Middle frontal gyrus (tissue), 1 donor: ENCODE data around the gene NR3C2.

Experiments used
- DNase-seq: peaks from one replicate; pipeline ENCODE4 v3.0.0-alpha.2; 2015; ENCODE audit warnings: low spot score; ENCODE audit errors: extremely low spot score

NR3C2 gene

DNA sequence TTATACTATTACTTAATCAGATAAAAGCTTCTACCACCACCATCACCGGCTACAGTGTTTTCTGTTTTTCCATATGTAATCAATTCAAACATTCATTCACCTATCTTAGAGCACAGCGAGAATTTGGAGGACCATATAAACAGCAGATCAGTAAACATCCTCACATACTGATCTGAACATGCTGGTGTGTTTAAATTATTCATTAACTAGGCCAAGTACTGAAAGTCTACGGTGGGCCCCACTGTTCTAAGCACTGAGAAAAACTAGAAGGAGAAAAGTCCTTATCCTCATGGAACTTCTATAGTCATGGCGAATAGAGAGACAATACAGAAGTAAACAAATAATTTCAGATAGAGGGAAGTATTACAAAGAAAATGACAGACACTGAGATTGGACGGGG is 176.6 kb downstream of the NR3C2 start:
- DNase-seq: no peak

DNA sequence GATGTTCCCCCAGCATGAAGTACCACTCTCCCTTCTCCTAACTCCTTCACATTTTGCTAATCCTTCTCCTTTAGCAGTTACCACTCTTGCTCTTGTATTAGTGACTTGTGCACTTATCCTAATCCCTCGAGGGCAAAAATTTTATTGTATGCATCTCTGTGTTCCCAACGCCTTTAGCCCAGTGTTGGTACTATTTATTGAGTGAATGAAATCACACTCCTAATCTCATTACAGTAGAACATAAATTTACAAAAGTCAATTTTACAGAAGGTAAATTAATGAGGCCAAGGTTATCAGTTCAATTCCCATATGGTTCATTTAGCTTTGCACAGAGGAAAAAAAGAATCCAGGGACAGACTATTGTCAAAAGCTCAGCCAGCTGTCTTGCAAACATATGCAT is 178.4 kb downstream of the NR3C2 start:
- no peak for DNase-seq

GRCh38 chr4:148263127-148263526 is 179.1 kb downstream of the NR3C2 start:
- DNase-seq: no peak

- DNase-seq: no peak
These were observed 180.4 kb downstream of the NR3C2 start for GRCh38 chr4:148261848-148262247.

GRCh38 chr4:148259841-148260240 is 182.4 kb downstream of the NR3C2 start:
- DNase-seq: no peak

DNA sequence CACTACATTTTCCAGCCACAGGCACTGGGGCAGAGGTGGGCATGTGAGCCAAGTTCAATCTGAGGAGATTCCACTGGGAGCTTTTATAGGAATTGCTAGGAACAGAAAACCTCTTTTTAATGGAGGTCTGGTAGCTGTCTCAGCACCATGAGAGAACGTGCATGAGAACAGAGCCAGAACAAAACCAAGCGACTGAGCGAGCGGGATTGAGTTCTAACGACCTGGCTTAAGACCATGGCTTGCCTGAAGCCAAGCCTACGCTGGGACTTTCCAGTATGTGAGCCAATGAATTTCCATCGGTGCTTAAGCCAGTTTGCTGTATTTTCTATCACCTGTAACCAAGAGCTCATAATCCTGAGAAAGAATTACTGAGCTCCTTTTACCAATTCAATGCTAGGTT is 183.7 kb downstream of the NR3C2 start:
- DNase-seq: no peak

GRCh38 chr4:148255344-148255720 is 186.9 kb downstream of the NR3C2 start:
- DNase-seq: no peak

- DNase-seq: no peak
These were observed 187.4 kb downstream of the NR3C2 start for GRCh38 chr4:148254621-148255343.

GRCh38 chr4:148253768-148254167 is 188.4 kb downstream of the NR3C2 start:
- no peak for DNase-seq

GRCh38 chr4:148248824-148249223 is 193.4 kb downstream of the NR3C2 start:
- DNase-seq: no peak

DNA sequence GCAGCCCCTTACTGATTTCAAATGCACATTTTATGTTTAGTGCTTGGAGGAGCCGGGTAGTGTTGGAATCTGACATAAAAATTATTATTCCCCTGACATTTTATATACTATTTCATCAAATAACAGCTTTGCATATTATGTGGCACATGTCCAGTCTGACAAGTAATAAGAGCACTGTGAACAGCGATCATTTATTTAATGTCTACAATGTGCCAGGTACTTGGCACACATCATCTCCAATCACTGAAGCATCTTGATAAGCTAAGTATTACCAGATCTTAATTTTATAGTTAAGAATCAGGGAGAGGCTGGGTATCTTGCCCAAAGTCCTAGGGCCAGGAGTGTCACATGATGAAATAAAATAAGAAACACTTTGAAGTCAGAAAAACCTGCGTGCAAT is 197.2 kb downstream of the NR3C2 start:
- DNase-seq: no peak

GRCh38 chr4:148243837-148244236 is 198.4 kb downstream of the NR3C2 start:
- no peak for DNase-seq

DNA sequence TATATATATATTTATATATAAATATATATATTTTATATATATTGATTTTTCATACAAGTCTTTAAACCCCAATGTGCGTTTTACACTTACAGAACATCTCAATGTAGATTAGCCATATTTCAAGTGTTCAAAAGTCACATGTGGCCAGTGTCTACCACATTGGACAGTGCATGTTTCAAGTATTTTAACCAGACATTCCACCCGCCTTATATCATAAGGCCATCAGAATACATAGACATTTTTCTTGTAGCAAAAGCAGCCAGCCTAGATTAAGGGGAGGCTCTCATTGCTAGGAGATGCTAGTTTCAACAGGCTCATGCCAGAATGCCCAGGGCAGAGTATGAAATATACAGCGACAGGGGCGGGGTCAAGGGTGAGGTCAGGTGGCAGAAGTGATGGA is 202.0 kb downstream of the NR3C2 start:
- no peak for DNase-seq

- DNase-seq: no peak
These were observed 202.7 kb downstream of the NR3C2 start for GRCh38 chr4:148239494-148239985.

DNA sequence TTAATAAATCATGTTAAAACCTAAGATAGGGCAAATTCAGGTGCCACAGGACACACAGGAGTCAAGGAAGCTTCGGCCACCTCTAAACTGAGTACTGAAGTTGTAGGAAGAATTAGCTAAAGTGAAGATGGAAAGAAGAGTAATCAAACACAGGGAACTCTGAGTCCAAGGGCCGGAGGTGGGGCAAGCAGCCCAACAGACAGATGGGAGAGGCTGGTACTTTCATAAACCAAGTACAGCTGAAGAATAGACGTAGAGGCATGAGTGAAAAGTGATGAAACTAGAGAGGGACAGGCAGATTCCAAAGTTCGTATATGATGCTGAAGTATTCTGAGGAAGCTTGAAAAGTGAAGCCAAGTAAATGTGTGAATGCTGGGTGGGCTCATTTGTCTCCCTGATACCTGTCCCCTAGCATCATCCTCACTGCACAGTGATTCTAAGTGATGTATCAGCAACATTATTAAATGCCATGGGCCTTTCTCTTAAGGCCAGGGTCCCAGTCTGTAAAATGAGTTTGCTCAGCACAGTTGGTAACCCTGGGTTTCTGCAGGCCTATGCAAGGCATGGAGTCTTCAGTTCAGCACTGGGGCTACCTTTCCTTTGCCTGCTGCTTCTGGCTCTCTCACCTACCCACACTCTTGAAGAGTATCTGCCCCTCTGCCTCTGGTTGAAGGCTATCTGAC is 203.3 kb downstream of the NR3C2 start:
- no peak for DNase-seq

- DNase-seq: no peak
These were observed 204.1 kb downstream of the NR3C2 start for GRCh38 chr4:148238086-148238485.

DNA sequence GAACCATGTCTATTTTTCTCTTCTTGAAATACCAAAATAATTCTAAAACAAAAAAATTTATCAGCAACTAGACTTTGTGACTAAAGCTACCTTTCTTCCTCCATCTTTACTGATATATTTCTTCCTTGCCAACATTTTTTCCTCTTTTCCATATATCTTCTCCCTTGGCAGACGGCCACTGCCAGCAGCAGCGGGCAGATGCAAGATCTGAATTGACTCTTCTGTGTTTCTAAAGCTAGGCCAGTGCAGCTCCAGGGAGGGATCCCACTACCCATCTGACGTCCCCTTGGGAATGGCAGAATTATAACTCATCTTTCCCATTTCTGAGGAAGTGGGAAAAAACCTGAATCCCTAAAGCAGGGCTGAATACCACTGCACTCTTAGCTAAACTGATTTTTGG is 206.4 kb downstream of the NR3C2 start:
- DNase-seq: no peak

GRCh38 chr4:148229798-148230197 is 212.4 kb downstream of the NR3C2 start:
- no peak for DNase-seq

DNA sequence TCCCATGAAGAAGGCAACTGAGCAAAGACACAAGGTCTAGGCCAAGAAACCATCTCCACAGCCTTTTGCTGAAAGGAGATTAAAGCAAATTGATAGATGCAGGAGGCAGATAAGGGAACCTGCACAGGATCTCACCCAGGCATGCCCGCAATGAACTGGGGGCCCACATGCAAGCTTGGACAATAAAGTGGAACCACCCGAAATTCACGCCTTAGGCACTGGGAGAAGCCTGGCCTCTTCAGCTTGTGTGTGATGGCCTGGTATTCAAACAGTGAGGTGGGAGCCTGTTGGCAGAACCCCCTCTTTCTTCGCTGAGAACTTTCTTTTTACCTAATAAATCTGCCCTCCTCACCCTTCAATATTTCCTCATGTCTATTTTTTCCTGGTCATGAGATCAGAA is 213.2 kb downstream of the NR3C2 start:
- DNase-seq: no peak

GRCh38 chr4:148227147-148227546 is 215.1 kb downstream of the NR3C2 start:
- DNase-seq: no peak

- no peak for DNase-seq
These were observed 215.9 kb downstream of the NR3C2 start for GRCh38 chr4:148226341-148226740.

GRCh38 chr4:148225639-148226038 is 216.6 kb downstream of the NR3C2 start:
- DNase-seq: no peak

DNA sequence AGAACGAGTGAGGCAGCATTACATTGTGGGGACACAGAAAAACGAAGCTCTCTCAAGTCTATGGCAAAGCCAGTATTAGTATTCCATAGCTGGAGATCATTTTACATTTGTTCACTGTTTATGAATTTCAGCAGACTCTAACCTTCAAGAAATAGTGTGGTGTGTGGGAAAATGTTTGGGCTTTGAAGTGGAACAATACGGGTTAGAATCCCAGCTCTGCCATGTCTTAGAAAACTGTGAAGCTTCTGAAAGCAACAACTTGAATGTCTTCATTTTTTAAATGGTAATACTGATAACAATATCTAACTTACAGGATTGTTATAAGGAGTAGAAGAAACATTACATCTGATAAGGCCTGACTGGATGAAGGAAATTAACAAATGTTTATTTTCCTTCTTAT is 217.7 kb downstream of the NR3C2 start:
- no peak for DNase-seq
